Measurements from ENCODE around the gene ERCC6.

Gene ERCC6

DNA sequence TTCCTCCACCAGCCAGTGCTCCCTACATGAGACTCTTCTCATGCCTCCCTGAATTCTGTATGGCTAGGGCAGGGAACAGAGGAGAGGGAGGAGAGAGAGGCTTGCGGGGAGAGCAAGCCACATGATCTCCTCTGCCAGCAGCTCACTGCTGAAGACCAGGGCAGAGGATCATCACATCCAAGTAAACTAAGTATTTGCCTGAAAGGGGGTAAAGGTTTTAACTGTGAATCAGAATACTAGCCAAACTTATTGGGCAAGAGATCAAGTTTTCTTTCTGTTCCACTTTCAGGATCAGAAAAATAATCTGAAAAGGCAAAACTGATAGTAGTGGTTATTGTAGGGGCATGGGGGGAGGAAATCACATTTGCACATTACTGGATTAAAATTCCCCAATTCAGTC is 17.8 kb upstream of the ERCC6 start:
- no peak overlapping the region for H3K4me3 ChIP-seq (ENCODE audit: low read depth, low read length)
- in situ Hi-C loops (cut with HindIII; ENCODE audit: low sequenced_read_pairs), result no loop called here
- TF ChIP-seq, protein P1, sequence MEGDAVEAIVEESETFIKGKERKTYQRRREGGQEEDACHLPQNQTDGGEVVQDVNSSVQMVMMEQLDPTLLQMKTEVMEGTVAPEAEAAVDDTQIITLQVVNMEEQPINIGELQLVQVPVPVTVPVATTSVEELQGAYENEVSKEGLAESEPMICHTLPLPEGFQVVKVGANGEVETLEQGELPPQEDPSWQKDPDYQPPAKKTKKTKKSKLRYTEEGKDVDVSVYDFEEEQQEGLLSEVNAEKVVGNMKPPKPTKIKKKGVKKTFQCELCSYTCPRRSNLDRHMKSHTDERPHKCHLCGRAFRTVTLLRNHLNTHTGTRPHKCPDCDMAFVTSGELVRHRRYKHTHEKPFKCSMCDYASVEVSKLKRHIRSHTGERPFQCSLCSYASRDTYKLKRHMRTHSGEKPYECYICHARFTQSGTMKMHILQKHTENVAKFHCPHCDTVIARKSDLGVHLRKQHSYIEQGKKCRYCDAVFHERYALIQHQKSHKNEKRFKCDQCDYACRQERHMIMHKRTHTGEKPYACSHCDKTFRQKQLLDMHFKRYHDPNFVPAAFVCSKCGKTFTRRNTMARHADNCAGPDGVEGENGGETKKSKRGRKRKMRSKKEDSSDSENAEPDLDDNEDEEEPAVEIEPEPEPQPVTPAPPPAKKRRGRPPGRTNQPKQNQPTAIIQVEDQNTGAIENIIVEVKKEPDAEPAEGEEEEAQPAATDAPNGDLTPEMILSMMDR (IDR thresholded peaks at IDR 0.05; ENCODE audit: low read depth, low read length, missing control alignments), result no peak

DNA sequence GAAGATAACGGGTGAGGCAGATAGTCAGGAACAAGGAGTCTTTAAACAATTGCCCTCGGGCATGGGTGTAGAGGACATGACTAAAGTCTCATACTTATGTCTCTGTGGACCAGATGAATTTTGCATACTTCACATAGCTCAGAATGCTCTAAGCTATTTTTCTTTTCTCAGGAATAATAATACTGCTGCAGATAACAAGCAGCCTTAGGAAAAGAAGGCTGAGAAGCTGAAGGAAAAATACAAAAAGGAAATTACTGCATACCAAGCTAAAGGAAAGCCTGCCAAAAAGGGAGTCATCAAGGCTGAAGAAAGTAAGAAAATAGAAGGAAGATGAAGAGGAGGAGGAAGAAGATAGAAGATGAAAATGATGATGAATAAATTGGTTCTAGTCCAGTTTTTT is 13.4 kb upstream of the ERCC6 start:
- in situ Hi-C loops (cut with HindIII; ENCODE audit: low sequenced_read_pairs), result no loop called here

More for the DNA sequence above, 17.8 kb upstream of the ERCC6 start:
- no peak for DNase-seq (ENCODE audit: low read depth)

GRCh38 chr10:49550563-49550962 is 11.6 kb upstream of the ERCC6 start:
- H3K4me3 ChIP-seq (ENCODE audit: low read depth, low read length), result no peak overlapping the region
- TF ChIP-seq, protein P1 (IDR thresholded peaks at IDR 0.05; ENCODE audit: low read depth, low read length, missing control alignments), result no peak
- in situ Hi-C loops (cut with HindIII; ENCODE audit: low sequenced_read_pairs), result no loop called here
- DNase-seq (ENCODE audit: low read depth), result no peak

More for the DNA sequence above, 13.4 kb upstream of the ERCC6 start:
- no peak for DNase-seq (ENCODE audit: low read depth)
- H3K4me3 ChIP-seq (ENCODE audit: low read depth, low read length), result no peak overlapping the region
- TF ChIP-seq, protein P1 (IDR thresholded peaks at IDR 0.05; ENCODE audit: low read depth, low read length, missing control alignments), result no peak

DNA sequence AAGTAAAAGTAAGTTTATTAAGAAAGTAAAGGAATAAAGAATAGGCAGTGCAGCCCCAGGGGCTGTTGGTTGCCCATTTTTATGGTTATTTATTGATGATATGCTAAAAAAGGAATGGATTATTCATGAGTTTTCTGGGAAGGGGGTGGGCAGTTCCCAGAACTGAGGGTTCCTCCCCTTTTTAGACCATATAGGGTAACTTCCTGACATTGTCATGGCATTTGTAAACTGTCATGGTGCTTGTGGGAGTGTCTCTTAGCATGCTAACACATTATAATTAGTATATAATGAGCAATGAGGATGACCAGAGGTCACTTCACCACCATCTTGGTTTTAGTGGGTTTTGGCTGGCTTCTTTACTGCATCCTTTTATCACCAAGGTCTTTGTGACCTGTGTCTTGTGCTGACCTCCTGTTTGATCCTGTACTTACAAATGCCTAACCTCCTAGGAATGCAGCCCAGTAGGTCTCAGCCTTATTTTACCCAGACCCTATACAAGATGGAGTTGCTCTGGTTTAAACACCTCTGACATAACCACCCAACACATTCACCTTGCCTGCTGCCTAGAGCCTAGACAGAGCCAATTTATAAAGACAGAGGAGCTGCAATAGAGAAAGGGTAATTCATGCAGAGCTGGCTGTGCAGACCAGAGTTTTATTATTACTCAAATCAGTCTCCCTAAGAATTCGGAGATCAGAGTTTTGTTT is 10.9 kb upstream of the ERCC6 start:
- TF ChIP-seq, protein P1 (IDR thresholded peaks at IDR 0.05; ENCODE audit: low read depth, low read length, missing control alignments), result no peak
- in situ Hi-C loops (cut with HindIII; ENCODE audit: low sequenced_read_pairs), result no loop called here
- H3K4me3 ChIP-seq (ENCODE audit: low read depth, low read length), result no peak overlapping the region
- DNase-seq (ENCODE audit: low read depth), result no peak

GRCh38 chr10:49543604-49544003 is 4.7 kb upstream of the ERCC6 start:
- no peak for DNase-seq (ENCODE audit: low read depth)
- H3K4me3 ChIP-seq (ENCODE audit: low read depth, low read length), result no peak overlapping the region
- TF ChIP-seq, protein P1 (IDR thresholded peaks at IDR 0.05; ENCODE audit: low read depth, low read length, missing control alignments), result no peak
- in situ Hi-C loops (cut with HindIII; ENCODE audit: low sequenced_read_pairs), result no loop called here

GRCh38 chr10:49542353-49542752 is 3.4 kb upstream of the ERCC6 start:
- TF ChIP-seq, protein P1 (IDR thresholded peaks at IDR 0.05; ENCODE audit: low read depth, low read length, missing control alignments), result no peak
- DNase-seq (ENCODE audit: low read depth), result no peak
- in situ Hi-C loops (cut with HindIII; ENCODE audit: low sequenced_read_pairs), result no loop called here
- H3K4me3 ChIP-seq (ENCODE audit: low read depth, low read length), result no peak overlapping the region

Measured in astrocyte of the cerebellum (primary cell).